Inflammatory macrophage (primary cell): Measurements from ENCODE around the gene VEPH1.

Source experiments
- DNase-seq, 2 donors: peaks; one replicate each; pipeline ENCODE4 v3.0.0-alpha.2; 2020 to 2022

VEPH1 gene

GRCh38 chr3:157297328-157297915 is 205.8 kb downstream of the VEPH1 start:
- DNase-seq: no peak

GRCh38 chr3:157294953-157295352 is 208.3 kb downstream of the VEPH1 start:
- DNase-seq: no peak

DNA sequence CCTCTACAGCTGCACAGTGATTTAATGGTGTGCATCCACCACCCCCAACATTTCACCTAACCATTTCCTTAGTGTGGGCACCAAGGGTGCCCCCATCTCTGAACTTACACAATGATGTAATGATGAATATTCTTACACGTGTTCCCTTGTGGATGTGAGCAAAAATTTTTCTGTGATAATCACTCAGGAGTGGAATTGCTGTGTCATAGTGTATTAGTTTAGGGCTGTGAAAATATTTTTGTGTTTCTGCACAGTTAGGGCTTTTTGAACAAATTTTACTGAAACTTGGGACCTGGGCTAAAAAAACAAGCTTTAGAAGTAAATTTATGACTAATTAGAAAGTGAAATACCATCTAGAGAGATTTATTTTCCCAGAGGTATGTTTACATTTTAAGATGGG is 208.7 kb downstream of the VEPH1 start:
- no peak for DNase-seq

GRCh38 chr3:157290766-157291165 is 212.4 kb downstream of the VEPH1 start:
- no peak for DNase-seq

- DNase-seq: no peak
Measured at GRCh38 chr3:157285966-157286365, 217.2 kb downstream of the VEPH1 start.

- DNase-seq: no peak
Measured at GRCh38 chr3:157285141-157285540, 218.1 kb downstream of the VEPH1 start.

GRCh38 chr3:157284688-157285087 is 218.5 kb downstream of the VEPH1 start:
- DNase-seq: no peak

DNA sequence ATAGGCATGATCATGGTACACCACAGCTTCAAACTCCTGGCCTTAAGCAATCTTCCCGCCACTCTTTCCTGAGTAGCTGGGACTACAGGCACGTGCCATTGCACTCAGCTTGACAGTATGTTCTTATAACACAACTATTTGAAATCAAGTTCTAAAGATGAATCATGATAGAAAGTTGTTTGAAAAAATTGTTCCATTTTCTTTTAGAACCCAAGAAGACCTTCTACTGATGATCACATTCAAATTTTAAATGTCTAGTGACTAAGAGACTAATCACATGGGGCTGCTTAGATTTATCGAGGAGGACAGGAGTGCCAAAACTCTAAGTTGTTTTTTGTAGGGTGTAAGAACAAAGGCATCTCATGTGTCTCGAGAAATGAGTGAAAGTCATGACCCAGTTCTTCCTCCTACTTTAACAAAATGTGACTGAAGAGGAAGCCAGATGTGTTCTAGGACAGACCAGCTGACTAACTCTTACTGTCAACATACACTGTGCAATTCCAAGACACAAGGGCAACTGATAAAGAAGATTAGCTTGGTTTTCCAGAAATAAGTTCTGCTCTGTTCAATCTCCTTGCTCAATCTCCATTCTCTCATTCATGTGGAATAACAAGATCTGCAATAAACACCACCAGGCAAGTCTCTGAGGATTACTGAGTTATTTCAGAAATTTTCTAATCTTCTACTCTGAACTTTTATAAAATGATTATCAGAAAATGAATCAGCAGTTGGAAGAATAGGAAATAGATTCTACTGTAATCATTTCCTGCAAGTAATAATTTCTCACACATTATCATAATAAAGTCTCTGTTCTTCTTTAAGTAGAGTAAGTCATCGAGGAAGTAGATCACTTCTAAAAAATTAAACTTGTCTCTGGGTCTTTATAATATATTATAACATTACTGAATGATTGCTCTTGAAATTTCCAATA is 220.7 kb downstream of the VEPH1 start:
- peak; percentile 68 to 74 for DNase-seq

DNA sequence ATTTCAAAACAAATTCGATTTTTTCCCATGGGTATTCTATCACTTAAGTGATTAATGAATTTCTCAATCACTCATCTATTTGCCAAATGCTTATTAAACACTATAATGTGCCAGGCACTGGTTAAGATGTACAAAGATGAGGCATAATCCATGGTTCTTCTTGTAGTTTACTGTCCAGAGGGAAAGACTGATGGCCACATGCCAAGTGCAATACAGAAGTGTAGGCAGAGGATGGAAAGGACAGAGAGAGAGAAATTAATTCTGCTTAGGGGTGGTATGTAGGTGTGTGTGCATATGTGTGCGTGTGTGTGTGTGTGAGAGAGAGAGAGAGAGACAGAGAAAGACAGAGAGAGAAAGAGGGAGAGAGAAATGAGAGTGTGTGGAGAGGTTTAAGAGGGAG is 222.4 kb downstream of the VEPH1 start:
- DNase-seq: no peak

DNA sequence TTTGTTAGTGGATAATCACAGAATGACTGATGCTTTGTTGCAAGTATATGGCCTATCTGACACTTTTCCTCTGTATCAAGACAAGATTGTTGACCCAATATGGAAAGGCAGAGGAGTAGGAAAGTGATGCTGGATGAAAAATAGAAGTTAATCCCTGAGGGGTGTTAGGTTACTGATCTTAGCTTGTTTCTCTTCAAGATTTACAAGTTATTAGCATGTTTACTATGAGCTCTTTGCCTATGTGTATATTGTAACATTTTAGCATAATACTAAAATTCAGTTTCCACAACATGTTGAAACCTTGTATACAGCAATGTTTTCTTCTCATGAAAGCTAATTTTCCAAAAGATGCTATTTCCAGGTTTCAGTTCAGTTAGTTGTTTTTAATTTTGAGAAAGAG is 222.9 kb downstream of the VEPH1 start:
- no peak for DNase-seq

DNA sequence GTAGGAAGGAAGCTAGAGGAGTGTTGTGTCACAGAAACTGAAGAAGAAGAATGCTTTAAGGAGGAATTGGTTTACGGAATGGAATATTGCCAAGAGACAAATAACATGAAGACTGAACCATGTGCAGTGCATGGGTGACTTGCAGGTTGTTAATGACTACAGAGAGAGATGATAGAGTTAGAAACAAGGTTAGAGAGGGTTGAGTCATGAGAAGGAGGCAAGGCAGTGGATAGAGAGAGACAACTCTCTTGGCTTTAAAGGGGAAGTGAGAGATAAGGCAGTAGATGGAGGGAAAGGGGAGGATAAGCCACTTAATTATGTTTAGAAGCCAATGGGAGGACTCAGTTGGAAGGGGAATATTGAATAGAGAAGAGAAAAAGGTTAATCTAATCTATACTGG is 224.0 kb downstream of the VEPH1 start:
- no peak for DNase-seq

GRCh38 chr3:157276801-157277200 is 226.4 kb downstream of the VEPH1 start:
- DNase-seq: no peak

DNA sequence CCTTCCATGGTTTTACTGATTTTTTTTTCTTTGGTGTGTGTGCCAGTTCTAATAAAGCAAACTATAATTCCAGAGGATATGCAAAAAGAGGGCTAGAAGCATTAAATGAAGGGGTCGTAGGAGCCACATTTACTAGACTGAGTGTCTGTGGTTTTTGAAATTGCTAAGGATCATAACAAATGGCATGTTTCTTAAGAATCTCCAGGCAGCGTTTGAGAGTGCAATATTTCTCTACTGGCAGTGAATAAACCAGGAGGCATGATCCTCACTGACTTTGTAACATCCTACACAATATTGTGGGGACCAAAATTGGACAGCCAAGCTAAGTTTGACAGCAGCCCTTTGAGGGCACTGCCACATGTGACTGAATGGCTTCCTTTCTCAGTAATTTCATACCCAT is 227.4 kb downstream of the VEPH1 start:
- no peak for DNase-seq

- DNase-seq: no peak
Measured at GRCh38 chr3:157274644-157275137, 228.5 kb downstream of the VEPH1 start.

- DNase-seq: no peak
Measured at GRCh38 chr3:157271283-157271882, 231.8 kb downstream of the VEPH1 start.

DNA sequence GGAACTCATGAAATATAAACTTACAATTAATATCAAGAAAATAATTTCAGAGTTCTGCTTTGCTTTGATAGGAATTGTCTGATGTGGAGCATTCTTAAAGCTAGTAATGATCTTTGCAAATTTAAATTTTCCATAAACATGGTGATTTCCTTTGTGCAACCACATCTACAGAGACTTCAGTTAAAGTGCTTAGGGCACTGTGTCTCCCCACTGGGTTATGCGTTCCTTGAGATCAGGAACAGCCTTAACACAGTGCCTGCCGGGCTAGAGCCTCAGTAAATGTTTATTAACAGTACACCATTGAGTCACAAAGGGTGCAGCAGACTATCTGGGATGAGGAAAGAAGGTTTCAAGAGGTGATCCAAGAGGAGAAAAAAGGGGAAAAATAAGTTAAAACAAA is 235.2 kb downstream of the VEPH1 start:
- no peak for DNase-seq

DNA sequence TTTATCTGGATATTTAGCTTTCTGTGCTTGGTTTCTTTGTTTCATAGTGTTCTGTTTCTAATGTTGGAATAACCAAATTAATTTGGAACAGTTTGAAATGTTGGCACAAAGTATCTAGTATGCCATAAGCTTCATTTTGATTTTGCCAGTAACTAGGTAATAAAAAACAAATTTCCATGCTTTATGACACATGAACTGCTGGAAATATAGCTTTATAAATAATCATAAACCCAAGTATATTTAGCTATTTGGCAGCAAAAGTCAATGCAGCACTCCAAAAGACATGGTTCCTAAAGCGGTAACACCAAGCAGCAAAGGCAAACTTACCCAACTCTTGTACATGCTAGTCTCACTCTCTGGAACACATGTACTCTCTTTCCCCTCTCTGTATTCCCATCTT is 237.3 kb downstream of the VEPH1 start:
- DNase-seq: no peak

DNA sequence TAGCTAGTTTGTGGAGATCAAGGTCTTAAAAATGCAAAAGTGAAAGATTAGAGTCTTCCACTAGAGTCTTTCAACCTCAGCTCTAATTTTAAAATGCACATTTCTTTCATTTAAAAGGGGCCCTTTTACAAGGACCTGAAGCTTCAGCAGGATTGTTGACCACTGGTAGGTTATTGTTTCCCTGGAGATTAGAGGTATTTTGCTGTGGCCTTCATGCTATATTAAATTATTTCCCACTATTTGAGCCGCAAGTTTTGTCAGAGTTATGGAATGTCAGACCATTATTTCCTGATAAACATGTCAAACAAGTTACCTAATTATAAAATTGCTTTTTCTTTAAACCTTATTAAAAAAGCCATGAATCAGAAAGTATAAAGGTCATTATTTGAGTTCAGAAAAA is 240.2 kb downstream of the VEPH1 start:
- no peak for DNase-seq

GRCh38 chr3:157261000-157261399 is 242.2 kb downstream of the VEPH1 start:
- DNase-seq: no peak

DNA sequence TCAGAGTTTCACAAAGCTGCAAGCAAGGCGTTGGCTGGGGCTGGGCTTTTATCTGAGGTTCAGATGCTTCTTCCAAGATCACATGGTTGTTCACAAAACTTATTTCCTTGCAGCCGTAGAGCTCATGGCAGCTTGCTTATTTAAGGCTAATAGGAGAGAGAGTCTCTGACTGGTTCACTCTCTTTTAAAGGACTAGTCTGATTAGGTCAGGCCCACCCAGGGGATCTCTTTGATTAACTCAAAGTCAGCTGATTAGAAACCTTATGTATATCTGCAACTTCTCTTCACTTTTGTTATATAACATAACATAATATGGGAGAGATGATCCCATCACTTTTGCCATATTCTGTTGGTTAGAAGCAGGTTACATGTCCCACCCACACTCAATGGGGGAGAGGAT is 243.4 kb downstream of the VEPH1 start:
- no peak for DNase-seq

DNA sequence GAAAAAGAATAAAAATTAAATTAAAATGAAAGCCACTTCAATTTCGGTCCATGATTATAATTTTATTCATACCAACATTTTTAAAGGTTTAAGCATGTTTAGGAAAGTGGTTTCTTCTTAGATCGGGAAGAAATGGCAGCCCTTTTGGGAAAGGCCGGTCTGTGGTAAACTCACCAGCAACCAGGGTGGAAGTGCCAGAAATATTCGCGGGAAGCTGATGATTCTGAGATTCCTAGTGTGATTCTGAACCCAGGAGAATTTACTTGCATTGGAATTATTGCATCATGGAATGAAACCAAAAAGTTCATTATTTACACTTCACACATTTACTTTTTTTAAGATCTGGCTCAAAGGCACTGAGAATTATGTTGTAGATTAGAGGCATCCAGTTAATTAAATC is 246.1 kb downstream of the VEPH1 start:
- DNase-seq: no peak

DNA sequence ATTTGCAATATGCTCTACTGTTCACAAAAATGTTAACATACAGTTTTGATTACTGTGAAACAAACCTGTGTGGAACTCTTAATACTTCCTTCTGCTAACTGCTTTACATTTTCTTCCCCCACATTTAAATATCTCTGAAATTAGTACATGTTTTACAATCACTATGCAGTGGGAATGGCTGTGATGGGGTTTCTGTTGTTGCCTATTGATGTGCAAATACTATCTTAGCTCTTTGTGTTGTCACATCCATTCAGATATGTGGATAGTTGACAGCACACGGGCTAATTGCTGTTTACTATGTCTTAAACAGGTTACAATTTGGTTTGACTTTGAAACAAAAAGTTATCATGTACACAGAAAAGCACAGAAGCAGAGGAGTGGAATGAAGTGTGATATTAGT is 247.4 kb downstream of the VEPH1 start:
- DNase-seq: no peak

- no peak for DNase-seq
Measured at GRCh38 chr3:157251685-157252084, 251.5 kb downstream of the VEPH1 start.

- DNase-seq: no peak
Measured at GRCh38 chr3:157249606-157250005, 253.6 kb downstream of the VEPH1 start.
